Endothelial cell (in vitro differentiated cells): ENCODE data around the gene WDR82. TPM values are rescaled to one million over a fixed set of nuclear protein-coding genes. Genes with fewer than 3 reads are reported as not detected.
"Not testable (repeated sequence)": the region's sequence is repeated elsewhere in the genome, so short reads cannot be mapped to it uniquely, and the experiment has no call there.

Source experiments
- DNase-seq: peaks from one replicate; pipeline ENCODE4 v3.0.0; 2021; ENCODE audit warnings: low spot score
- H3K27ac Mint-ChIP-seq: one replicate; pipeline ENCODE4 v1.8.0; 2021; ENCODE audit warnings: mixed read lengths, inconsistent platforms; ENCODE audit not compliant: unreplicated experiment
- H3K27me3 Mint-ChIP-seq: one replicate; pipeline ENCODE4 v1.8.0; 2021; ENCODE audit warnings: mild to moderate bottlenecking, moderate library complexity, mixed read lengths, inconsistent platforms; ENCODE audit not compliant: unreplicated experiment
- H3K36me3 Mint-ChIP-seq: one replicate; pipeline ENCODE4 v1.8.0; 2021; ENCODE audit warnings: mild to moderate bottlenecking, low read depth, mixed read lengths, inconsistent platforms; ENCODE audit not compliant: unreplicated experiment
- H3K4me1 Mint-ChIP-seq: one replicate; pipeline ENCODE4 v1.8.0; 2021; ENCODE audit warnings: mild to moderate bottlenecking, mixed read lengths, inconsistent platforms; ENCODE audit not compliant: unreplicated experiment
- H3K4me3 Mint-ChIP-seq: one replicate; pipeline ENCODE4 v1.8.0; 2021; ENCODE audit warnings: mild to moderate bottlenecking, mixed read lengths, inconsistent platforms; ENCODE audit not compliant: unreplicated experiment
- H3K9me3 Mint-ChIP-seq: one replicate; pipeline ENCODE4 v1.8.0; 2021; ENCODE audit warnings: mixed read lengths, inconsistent platforms; ENCODE audit not compliant: unreplicated experiment
- total RNA-seq: library from RNA; stranded (reverse); fragmentation: NEBNext Ultra II Directional; extraction: Animal tissue kit (Norgen Biotek cat#: 25700); gene quantifications from one replicate; pipeline ENCODE4 v1.2.1, GENCODE V29; 2021; ENCODE audit not compliant: unreplicated experiment
- TF ChIP-seq, protein P1 (sequence below): fragments of 200-600 bp; sonication (generic); IDR thresholded peaks from one replicate; pipeline ENCODE4 v1.5.0; 2021; ENCODE audit warnings: antibody characterized with exemption; ENCODE audit not compliant: unreplicated experiment

The WDR82 gene
- total RNA-seq, 1 donor from 2014 or later: 72.3 TPM

DNA sequence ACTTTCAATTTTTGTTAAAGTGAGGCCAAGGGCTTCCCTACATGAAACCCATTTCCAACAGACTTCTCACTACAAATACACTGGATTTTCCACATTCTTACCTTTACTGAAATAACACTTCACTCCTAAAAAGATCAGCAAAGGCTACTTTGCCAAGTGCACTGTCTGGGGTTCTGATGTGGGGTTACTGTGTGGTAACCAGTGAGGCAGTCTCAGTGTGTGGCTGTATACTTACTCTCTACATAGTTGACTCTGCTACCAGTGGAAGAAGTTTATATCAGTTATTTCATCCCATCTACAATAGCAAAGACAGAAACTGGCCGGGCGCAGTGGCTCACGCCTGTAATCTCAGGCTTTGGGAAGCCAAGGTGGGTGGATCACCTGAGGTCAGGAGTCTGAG, 5.6 kb downstream of the WDR82 start:
- Mint-ChIP-seq H3K27ac (no peak overlapping the region), H3K4me3 (no peak overlapping the region), H3K4me1 (peaks cover 42% of the 10 kb centered on the region), H3K36me3 (peaks cover 25% of the 10 kb centered on the region), H3K27me3 (peaks cover 6% of the 10 kb centered on the region), H3K9me3 (no peaks in the 10 kb centered on the region)
- TF ChIP-seq, protein P1, sequence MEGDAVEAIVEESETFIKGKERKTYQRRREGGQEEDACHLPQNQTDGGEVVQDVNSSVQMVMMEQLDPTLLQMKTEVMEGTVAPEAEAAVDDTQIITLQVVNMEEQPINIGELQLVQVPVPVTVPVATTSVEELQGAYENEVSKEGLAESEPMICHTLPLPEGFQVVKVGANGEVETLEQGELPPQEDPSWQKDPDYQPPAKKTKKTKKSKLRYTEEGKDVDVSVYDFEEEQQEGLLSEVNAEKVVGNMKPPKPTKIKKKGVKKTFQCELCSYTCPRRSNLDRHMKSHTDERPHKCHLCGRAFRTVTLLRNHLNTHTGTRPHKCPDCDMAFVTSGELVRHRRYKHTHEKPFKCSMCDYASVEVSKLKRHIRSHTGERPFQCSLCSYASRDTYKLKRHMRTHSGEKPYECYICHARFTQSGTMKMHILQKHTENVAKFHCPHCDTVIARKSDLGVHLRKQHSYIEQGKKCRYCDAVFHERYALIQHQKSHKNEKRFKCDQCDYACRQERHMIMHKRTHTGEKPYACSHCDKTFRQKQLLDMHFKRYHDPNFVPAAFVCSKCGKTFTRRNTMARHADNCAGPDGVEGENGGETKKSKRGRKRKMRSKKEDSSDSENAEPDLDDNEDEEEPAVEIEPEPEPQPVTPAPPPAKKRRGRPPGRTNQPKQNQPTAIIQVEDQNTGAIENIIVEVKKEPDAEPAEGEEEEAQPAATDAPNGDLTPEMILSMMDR: no peak
- DNase-seq: no peak

DNA sequence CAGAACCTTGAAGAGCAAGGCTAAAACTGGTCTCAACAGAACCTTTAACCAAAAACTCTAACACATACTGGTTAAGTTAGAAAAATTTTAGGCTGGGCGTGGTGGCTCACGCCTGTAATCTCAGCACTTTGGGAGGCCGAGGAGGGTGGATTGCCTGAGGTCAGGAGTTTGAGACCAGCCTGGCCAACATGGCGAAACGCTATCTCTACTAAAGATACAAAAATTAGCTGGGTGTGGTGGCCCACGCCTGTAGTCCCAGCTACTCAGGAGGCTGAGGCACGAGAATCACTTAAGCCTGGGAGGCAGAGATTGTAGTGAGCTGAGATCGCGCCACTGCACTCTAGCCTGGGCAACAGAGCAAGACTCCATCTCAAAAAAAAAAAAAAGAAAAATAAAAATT, 6.3 kb downstream of the WDR82 start:
- not testable (repeated sequence) for H3K27ac Mint-ChIP-seq, H3K27me3 Mint-ChIP-seq, DNase-seq, H3K9me3 Mint-ChIP-seq, H3K4me3 Mint-ChIP-seq
- Mint-ChIP-seq H3K36me3 (peaks cover 25% of the 10 kb centered on the region), H3K4me1 (peaks cover 42% of the 10 kb centered on the region)

DNA sequence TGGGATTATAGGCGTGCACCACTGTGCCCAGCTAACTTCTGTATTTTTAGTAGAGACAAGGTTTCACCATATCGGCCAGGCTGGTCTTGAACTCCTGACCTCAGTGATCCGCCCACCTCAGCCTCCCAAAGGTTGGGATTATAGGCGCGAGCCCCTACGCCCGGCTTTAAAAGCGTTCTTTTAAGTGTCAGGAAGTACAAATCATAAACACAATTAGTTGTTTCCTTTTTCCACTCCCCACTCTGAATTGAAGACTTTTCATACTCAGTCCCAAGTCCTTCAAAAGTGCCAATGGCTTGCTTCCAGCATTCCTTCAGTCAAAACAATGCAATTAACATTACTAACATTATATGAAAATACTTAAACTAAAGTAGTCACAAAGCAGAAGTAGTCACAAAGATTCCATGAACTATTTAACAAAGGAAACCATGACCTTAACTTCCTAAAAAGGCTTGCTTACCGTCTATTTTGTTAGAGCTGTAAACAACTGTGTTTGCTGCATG, 8.1 kb downstream of the WDR82 start:
- no peak for DNase-seq
- no peaks in the 10 kb centered on the region for H3K27me3 Mint-ChIP-seq
- peaks cover 30% of the 10 kb centered on the region for H3K4me1 Mint-ChIP-seq
- TF ChIP-seq, protein P1: no peak
- H3K27ac Mint-ChIP-seq: peak overlapping the region; percentile 40
- no peaks in the 10 kb centered on the region for H3K9me3 Mint-ChIP-seq
- H3K36me3 Mint-ChIP-seq: peaks cover 29% of the 10 kb centered on the region
- no peak overlapping the region for H3K4me3 Mint-ChIP-seq

DNA sequence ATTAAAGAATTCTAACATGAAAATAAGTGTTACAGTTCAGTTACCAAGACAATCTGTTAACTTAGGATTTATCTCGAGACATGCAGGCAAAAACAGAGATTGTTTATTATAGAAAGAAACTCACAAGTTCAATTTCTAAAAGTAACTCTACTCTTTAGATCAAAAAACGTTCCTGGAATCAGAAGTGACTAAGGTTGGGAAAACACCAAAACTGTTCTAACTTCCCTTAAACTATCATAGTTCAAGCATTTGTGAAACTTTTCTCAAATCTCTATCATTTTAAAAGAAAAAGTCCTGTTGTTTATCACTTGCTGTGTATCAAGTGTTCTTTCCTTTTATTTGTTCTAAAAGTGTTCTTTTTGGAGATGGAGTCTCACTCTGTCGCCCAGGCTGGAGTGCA, 8.7 kb downstream of the WDR82 start:
- no peak for DNase-seq
- peaks cover 28% of the 10 kb centered on the region for H3K4me1 Mint-ChIP-seq
- H3K27ac Mint-ChIP-seq: no peak overlapping the region
- TF ChIP-seq, protein P1: no peak
- no peaks in the 10 kb centered on the region for H3K27me3 Mint-ChIP-seq
- no peak overlapping the region for H3K4me3 Mint-ChIP-seq
- peaks cover 29% of the 10 kb centered on the region for H3K36me3 Mint-ChIP-seq
- no peaks in the 10 kb centered on the region for H3K9me3 Mint-ChIP-seq

DNA sequence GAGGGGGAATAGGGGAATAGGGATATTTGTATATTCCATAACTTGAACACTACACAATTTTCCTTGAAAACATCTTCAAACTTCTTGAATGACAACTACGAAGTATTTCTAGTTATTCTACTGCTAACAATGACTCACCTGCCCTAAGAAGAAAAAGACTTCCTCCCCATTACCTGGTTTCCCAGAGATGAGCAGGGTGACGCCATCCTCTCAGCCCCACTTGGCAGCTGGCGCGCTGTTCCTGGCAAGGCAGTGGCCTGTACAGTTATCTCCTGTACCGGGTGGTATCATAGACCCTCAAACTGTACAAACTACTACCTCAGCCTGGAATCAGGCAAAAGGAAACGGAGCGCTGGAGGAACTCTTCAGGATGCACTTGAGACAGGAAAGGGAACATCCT, 10.4 kb downstream of the WDR82 start:
- TF ChIP-seq, protein P1: no peak
- Mint-ChIP-seq H3K4me1 (peaks cover 24% of the 10 kb centered on the region), H3K4me3 (peak overlapping the region; percentile 4), H3K9me3 (no peaks in the 10 kb centered on the region), H3K27ac (peak overlapping the region; percentile 90), H3K27me3 (peaks cover 4% of the 10 kb centered on the region), H3K36me3 (peaks cover 45% of the 10 kb centered on the region)
- no peak for DNase-seq
